Neural cell (in vitro differentiated cells): Measurements from ENCODE around the gene MSGN1. TPM values are rescaled to one million over a fixed set of nuclear protein-coding genes. Genes with fewer than 3 reads are reported as not detected.

Experiments
- polyA plus RNA-seq: library from polyadenylated mRNA; depleted of rRNA; stranded (reverse); fragments of >200 nt; gene quantifications from 2 replicates; pipeline ENCODE4 v1.2.3, GENCODE V29; 2014

MSGN1 gene
- polyA plus RNA-seq, 1 donor from 2014 or later: not detected

Other genes starting within 250 kb of the MSGN1 start
- 17.4 and 20.1 TPM in 2 replicates for gene SMC6, start 62.6 kb upstream of the MSGN1 start, polyA plus RNA-seq
- 9.3 and 9.4 TPM in 2 replicates for gene GEN1, start 62.3 kb upstream of the MSGN1 start, polyA plus RNA-seq
- 0.15 TPM in 1 of 2 replicates, not detected in the other for gene KCNS3, start 62.2 kb downstream of the MSGN1 start, polyA plus RNA-seq